Endodermal cell (in vitro differentiated cells): ENCODE measurements around the gene MCTP1. TPM values are rescaled to one million over a fixed set of nuclear protein-coding genes. Genes with fewer than 3 reads are reported as not detected.

Experiments used
- DNase-seq: peaks from one replicate; pipeline ENCODE4 v3.0.0-alpha.2; 2017
- H3K27ac ChIP-seq: 2 replicates; pipeline ENCODE4 v1.5.1; 2013; ENCODE audit warnings: mild to moderate bottlenecking, low read depth, low read length, moderate library complexity
- H3K27me3 ChIP-seq: 2 replicates; pipeline ENCODE4 v1.6.1; 2013; ENCODE audit warnings: mild to moderate bottlenecking, low read length, moderate library complexity; ENCODE audit not compliant: insufficient read depth, control insufficient read depth, poor library complexity, severe bottlenecking
- H3K36me3 ChIP-seq: 2 replicates; pipeline ENCODE4 v1.7.0; 2013; ENCODE audit warnings: mild to moderate bottlenecking, low read length, moderate library complexity; ENCODE audit not compliant: control insufficient read depth, insufficient read depth
- H3K4me1 ChIP-seq: one replicate; pipeline ENCODE4 v1.7.0; 2013; ENCODE audit warnings: low read length; ENCODE audit not compliant: control insufficient read depth, insufficient read depth
- H3K4me3 ChIP-seq: 2 replicates; pipeline ENCODE4 v1.5.1; 2013; ENCODE audit warnings: mild to moderate bottlenecking, low read length, moderate library complexity
- H3K9ac ChIP-seq: 2 replicates; pipeline ENCODE4 v1.6.1; 2013; ENCODE audit warnings: mild to moderate bottlenecking, low read length, moderate library complexity; ENCODE audit not compliant: poor library complexity, severe bottlenecking; ENCODE audit errors: extremely low read depth
- H3K9me3 ChIP-seq: 2 replicates; pipeline ENCODE4 v1.6.1; 2013; ENCODE audit warnings: mild to moderate bottlenecking, low read length, moderate library complexity; ENCODE audit not compliant: control insufficient read depth
- H3K27ac Mint-ChIP-seq: 2 replicates; pipeline ENCODE4 v1.8.0; 2020; ENCODE audit warnings: mixed read lengths
- H3K27me3 Mint-ChIP-seq: 2 replicates; pipeline ENCODE4 v1.8.0; 2021; ENCODE audit warnings: mild to moderate bottlenecking, mixed read lengths; ENCODE audit not compliant: insufficient read depth
- H3K36me3 Mint-ChIP-seq: 2 replicates; pipeline ENCODE4 v1.8.0; 2020; ENCODE audit warnings: low read depth, mixed read lengths
- H3K4me1 Mint-ChIP-seq: 2 replicates; pipeline ENCODE4 v1.8.0; 2020; ENCODE audit warnings: mixed read lengths
- H3K4me3 Mint-ChIP-seq: 2 replicates; pipeline ENCODE4 v1.8.0; 2020; ENCODE audit warnings: mild to moderate bottlenecking, moderate library complexity, mixed read lengths
- H3K9me3 Mint-ChIP-seq: 2 replicates; pipeline ENCODE4 v1.8.0; 2020; ENCODE audit warnings: mild to moderate bottlenecking, mixed read lengths
- WGBS, 2 experiments: methylation state at CpG; one replicate each; pipeline versions ENCODE4 v1.1.5 to v1.1.7; 2013; ENCODE audit warnings: missing lambda C conversion rate in 2 of 2, mixed read lengths in 1 of 2; ENCODE audit not compliant: insufficient coverage in 1 of 2, insufficient read length in 1 of 2; 5-methylcytosine and 5-hydroxymethylcytosine counted together
- total RNA-seq, 2 donors: library from RNA; stranded (reverse); fragmentation: NEBNext Ultra II Directional in 1 of 2; extraction: Animal tissue kit (Norgen Biotek cat#: 25700) in 1 of 2; gene quantifications; 2 replicates in 1 of 2; 3 replicates in 1 of 2; pipeline ENCODE4 v1.2.1, GENCODE V29; 2021
- TF ChIP-seq, protein P1 (sequence below): fragments of 200-600 bp; sonication (generic); conservative IDR thresholded peaks from 2 replicates; pipeline ENCODE4 v1.5.0; 2021; ENCODE audit warnings: antibody characterized with exemption, mild to moderate bottlenecking

The MCTP1 gene
- total RNA-seq, 2 donors from 2014 or later: 0.71 to 3.7 TPM

DNA sequence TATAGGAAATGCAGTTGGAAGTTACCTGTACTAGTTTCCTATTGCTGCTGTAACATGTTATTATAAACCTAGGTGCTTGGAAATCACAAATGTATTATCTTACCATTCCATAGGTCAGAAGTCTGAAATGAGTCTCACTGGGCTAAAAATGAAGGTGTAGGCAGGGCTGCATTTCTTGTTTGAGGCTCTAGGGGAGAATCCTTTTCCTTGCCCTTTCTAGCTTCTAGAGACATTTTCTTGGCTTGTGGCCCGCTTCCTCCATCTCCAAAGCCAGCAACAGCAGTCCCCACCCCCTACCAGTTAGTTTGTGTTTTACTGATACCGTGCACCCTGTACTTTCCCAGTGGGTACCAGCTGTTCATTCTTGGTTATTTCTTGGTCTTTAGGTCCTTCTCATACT, 513.2 kb downstream of the MCTP1 start:
- Histone ChIP-seq H3K9me3 (no peaks in the 10 kb centered on the region), H3K36me3 (no peaks in the 10 kb centered on the region), H3K4me1 (peaks cover 12% of the 10 kb centered on the region), H3K4me3 (no peak overlapping the region), H3K27me3 (no peaks in the 10 kb centered on the region), H3K27ac (no peak overlapping the region), H3K9ac (no peak overlapping the region)
- TF ChIP-seq, protein P1, sequence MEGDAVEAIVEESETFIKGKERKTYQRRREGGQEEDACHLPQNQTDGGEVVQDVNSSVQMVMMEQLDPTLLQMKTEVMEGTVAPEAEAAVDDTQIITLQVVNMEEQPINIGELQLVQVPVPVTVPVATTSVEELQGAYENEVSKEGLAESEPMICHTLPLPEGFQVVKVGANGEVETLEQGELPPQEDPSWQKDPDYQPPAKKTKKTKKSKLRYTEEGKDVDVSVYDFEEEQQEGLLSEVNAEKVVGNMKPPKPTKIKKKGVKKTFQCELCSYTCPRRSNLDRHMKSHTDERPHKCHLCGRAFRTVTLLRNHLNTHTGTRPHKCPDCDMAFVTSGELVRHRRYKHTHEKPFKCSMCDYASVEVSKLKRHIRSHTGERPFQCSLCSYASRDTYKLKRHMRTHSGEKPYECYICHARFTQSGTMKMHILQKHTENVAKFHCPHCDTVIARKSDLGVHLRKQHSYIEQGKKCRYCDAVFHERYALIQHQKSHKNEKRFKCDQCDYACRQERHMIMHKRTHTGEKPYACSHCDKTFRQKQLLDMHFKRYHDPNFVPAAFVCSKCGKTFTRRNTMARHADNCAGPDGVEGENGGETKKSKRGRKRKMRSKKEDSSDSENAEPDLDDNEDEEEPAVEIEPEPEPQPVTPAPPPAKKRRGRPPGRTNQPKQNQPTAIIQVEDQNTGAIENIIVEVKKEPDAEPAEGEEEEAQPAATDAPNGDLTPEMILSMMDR: peak; percentile 56
- Mint-ChIP-seq H3K4me3 (no peak overlapping the region), H3K36me3 (no peaks in the 10 kb centered on the region), H3K4me1 (peaks cover 17% of the 10 kb centered on the region), H3K27ac (no peak overlapping the region), H3K9me3 (no peaks in the 10 kb centered on the region), H3K27me3 (peaks cover 2% of the 10 kb centered on the region)
- no peak for DNase-seq
- 97% methylated on average over 2 of the region's 2 CpGs; no CpG with 5 or more reads in 1 of the 2 experiments for WGBS, 2 experiments

DNA sequence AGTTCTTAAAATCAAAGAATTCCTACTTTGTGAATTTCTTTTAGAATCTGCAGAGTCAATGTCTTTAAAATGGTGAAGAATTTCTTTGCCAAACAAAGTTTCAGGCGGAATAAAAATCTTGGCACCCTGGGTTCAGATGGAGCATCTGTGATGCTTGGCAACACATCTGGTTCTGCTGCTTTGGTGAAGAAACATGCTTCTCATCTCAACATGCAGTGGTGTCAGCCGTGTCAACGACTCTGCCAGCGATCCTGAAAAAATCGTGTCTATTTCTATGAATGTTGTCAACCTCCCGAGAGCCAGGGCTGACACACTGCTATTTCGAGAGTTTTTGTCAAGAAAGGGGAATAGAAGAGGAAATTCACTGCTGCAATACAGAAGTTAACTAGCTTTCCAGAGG, 514.9 kb downstream of the MCTP1 start:
- H3K9me3 ChIP-seq: no peaks in the 10 kb centered on the region
- H3K36me3 ChIP-seq: no peaks in the 10 kb centered on the region
- no peak for DNase-seq
- Mint-ChIP-seq H3K4me1 (peaks cover 12% of the 10 kb centered on the region), H3K27ac (no peak overlapping the region), H3K36me3 (no peaks in the 10 kb centered on the region), H3K9me3 (peaks cover 2% of the 10 kb centered on the region), H3K27me3 (peaks cover 2% of the 10 kb centered on the region), H3K4me3 (no peak overlapping the region)
- H3K27me3 ChIP-seq: no peaks in the 10 kb centered on the region
- peaks cover 6% of the 10 kb centered on the region for H3K4me1 ChIP-seq
- H3K9ac ChIP-seq: no peak overlapping the region
- no peak overlapping the region for H3K4me3 ChIP-seq
- H3K27ac ChIP-seq: no peak overlapping the region
- WGBS, 2 experiments: 91 to 94% methylated on average over 7 of the region's 7 CpGs
- TF ChIP-seq, protein P1: no peak

DNA sequence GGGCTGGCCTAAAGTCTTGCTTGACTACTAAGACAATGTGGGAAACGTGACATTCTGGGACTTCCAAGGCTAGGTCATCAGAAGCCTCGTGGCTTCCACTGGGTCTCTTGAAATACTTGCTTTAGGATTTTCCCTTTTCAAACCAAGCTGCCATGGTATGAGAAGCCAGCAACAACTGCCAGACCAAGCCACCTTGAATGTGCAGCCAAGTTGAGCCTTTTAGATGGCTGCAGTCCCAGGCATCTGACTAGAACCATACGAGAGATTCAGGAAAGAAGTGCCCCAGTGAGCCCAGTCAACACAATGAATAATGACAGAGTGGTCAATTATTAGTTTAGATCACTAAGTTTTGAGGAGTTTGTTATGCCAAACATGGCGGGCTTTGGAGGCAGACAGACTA, 523.1 kb downstream of the MCTP1 start:
- TF ChIP-seq, protein P1: no peak
- H3K9me3 Mint-ChIP-seq: peaks cover 2% of the 10 kb centered on the region
- no peaks in the 10 kb centered on the region for H3K4me1 Mint-ChIP-seq
- DNase-seq: no peak
- no peak overlapping the region for H3K9ac ChIP-seq
- 94 to 100% methylated on average over 4 of the region's 4 CpGs for WGBS, 2 experiments
- H3K4me3 ChIP-seq: no peak overlapping the region
- H3K9me3 ChIP-seq: no peaks in the 10 kb centered on the region
- no peaks in the 10 kb centered on the region for H3K27me3 Mint-ChIP-seq
- H3K27me3 ChIP-seq: no peaks in the 10 kb centered on the region
- H3K36me3 ChIP-seq: no peaks in the 10 kb centered on the region
- H3K36me3 Mint-ChIP-seq: no peaks in the 10 kb centered on the region
- no peak overlapping the region for H3K27ac Mint-ChIP-seq
- no peak overlapping the region for H3K4me3 Mint-ChIP-seq
- no peak overlapping the region for H3K27ac ChIP-seq
- H3K4me1 ChIP-seq: no peaks in the 10 kb centered on the region
